Keratinocyte (primary cell): Measurements from ENCODE around the gene RRAD. TPM values are rescaled to one million over a fixed set of nuclear protein-coding genes. Genes with fewer than 3 reads are reported as not detected.
A peak's percentile ranks its signal among the peaks of the same experiment; 100 is the strongest.

ENCODE experiments used
- DNase-seq: peaks from one replicate; pipeline ENCODE4 v3.0.0-alpha.2; 2011; ENCODE audit warnings: low read depth, missing footprints, low spot score
- FAIRE-seq: peaks from 2 replicates; lab custom pipeline; 2011; peaks lifted over from hg19 to GRCh38; lab: Jason Lieb, UNC
- H2AFZ ChIP-seq: 2 replicates; pipeline ENCODE4 v1.6.0; 2012; ENCODE audit warnings: low read length, control low read depth, inconsistent platforms; ENCODE audit not compliant: control insufficient read depth
- H3K27ac ChIP-seq: 2 replicates; pipeline ENCODE4 v1.5.1; 2011; ENCODE audit warnings: low read length; ENCODE audit not compliant: control insufficient read depth, insufficient read depth
- H3K27me3 ChIP-seq: 3 replicates; pipeline ENCODE4 v1.6.0; 2011; ENCODE audit warnings: low read length; ENCODE audit not compliant: control insufficient read depth, insufficient read depth; ENCODE audit errors: extremely low read depth
- H3K36me3 ChIP-seq, 2 experiments: 2 replicates in 1 of 2; 3 replicates in 1 of 2; pipeline ENCODE4 v1.5.1; 2011; ENCODE audit warnings: low read length in 2 of 2, mild to moderate bottlenecking in 1 of 2; ENCODE audit not compliant: control insufficient read depth in 2 of 2, insufficient read depth in 2 of 2; ENCODE audit errors: extremely low read depth in 1 of 2
- H3K4me1 ChIP-seq: 3 replicates; pipeline ENCODE4 v1.5.1; 2011; ENCODE audit warnings: low read length; ENCODE audit not compliant: control insufficient read depth, insufficient read depth; ENCODE audit errors: extremely low read depth
- H3K4me2 ChIP-seq: 3 replicates; pipeline ENCODE4 v1.6.0; 2011; ENCODE audit warnings: low read depth, low read length; ENCODE audit not compliant: control insufficient read depth, insufficient read depth; ENCODE audit errors: extremely low read depth
- H3K4me3 ChIP-seq, 3 experiments: fragments of 200-600 bp in 1 of 3; sonication (generic) in 1 of 3; 2 replicates in 2 of 3; 3 replicates in 1 of 3; pipeline ENCODE4 v1.5.1; 2011 to 2016; ENCODE audit warnings: low read length in 3 of 3, mild to moderate bottlenecking in 3 of 3, control low read depth in 2 of 3, inconsistent platforms in 1 of 3, low read depth in 1 of 3, mixed read lengths in 1 of 3, mixed run types in 1 of 3, moderate library complexity in 1 of 3; ENCODE audit not compliant: control insufficient read depth in 2 of 3, insufficient read depth in 2 of 3; ENCODE audit errors: extremely low read depth in 1 of 3
- H3K79me2 ChIP-seq: 2 replicates; pipeline ENCODE4 v1.6.0; 2012; ENCODE audit warnings: low read length; ENCODE audit not compliant: control insufficient read depth, insufficient read depth
- H3K9ac ChIP-seq: 3 replicates; pipeline ENCODE4 v1.6.0; 2011; ENCODE audit warnings: low read length; ENCODE audit not compliant: control insufficient read depth, insufficient read depth; ENCODE audit errors: extremely low read depth
- H3K9me1 ChIP-seq: 3 replicates; pipeline ENCODE4 v1.6.0; 2011; ENCODE audit warnings: low read length; ENCODE audit not compliant: control insufficient read depth, insufficient read depth; ENCODE audit errors: extremely low read depth
- H3K9me3 ChIP-seq: 2 replicates; pipeline ENCODE4 v1.5.1; 2012; ENCODE audit warnings: low read depth, low read length; ENCODE audit not compliant: control insufficient read depth
- H4K20me1 ChIP-seq: 3 replicates; pipeline ENCODE4 v1.6.0; 2011; ENCODE audit warnings: low read length; ENCODE audit not compliant: control insufficient read depth, insufficient read depth; ENCODE audit errors: extremely low read depth
- CTCF ChIP-seq, 3 experiments: IDR thresholded peaks in 1 of 3; conservative IDR thresholded peaks in 1 of 3; optimal IDR thresholded peaks in 1 of 3; 2 replicates in 2 of 3; 3 replicates in 1 of 3; pipeline versions ENCODE3 to v1.5.1; 2011; ENCODE audit warnings: low read length in 3 of 3, mild to moderate bottlenecking in 3 of 3, moderate library complexity in 2 of 3, control low read depth in 1 of 3, inconsistent platforms in 1 of 3; ENCODE audit not compliant: insufficient read depth in 2 of 3; ENCODE audit errors: extremely low read depth in 1 of 3
- EZH2 ChIP-seq: IDR thresholded peaks from one replicate; pipeline ENCODE4 v1.6.1; 2012; ENCODE audit warnings: inconsistent platforms, mild to moderate bottlenecking, low read length, moderate library complexity
- dilution Hi-C: fragments of 300-500 bp; cut with MboI; formaldehyde crosslinking; loops from one replicate; pipeline ENCODE4 v1.7.0; 2020; ENCODE audit warnings: low sequenced_read_pairs; ENCODE audit not compliant: extremely low pct_ligation_motif_present
- polyA plus RNA-seq, 5 experiments: library from polyadenylated mRNA; depleted of rRNA in 3 of 5; stranded (reverse) in 3 of 5; stranded (forward) in 1 of 5; unstranded in 1 of 5; fragments of >200 nt; gene quantifications; 1 replicate in 1 of 5; 2 replicates in 3 of 5; 3 replicates in 1 of 5; pipeline versions ENCODE4 v1.2.1 to v1.2.3, GENCODE V29; 2011 to 2012; ENCODE audit warnings: missing spikeins in 2 of 5, low read depth in 1 of 5, low replicate concordance in 1 of 5

The RRAD gene
- polyA plus RNA-seq, 1 donor (not counting 4 experiments of a cell fraction or from before 2014, with no cell fraction given): 2.7 TPM

GRCh38 chr16:66882702-66883101, 42.6 kb downstream of the RRAD start:
- Histone ChIP-seq H3K9me3 (no peaks in the 10 kb centered on the region), H3K36me3 (peaks cover 17 to 19% of the 10 kb centered on the region in 2 experiments)
- no peak for FAIRE-seq

GRCh38 chr16:66881964-66882508, 43.3 kb downstream of the RRAD start:
- dilution Hi-C loops: no loop called here
- H3K4me1 ChIP-seq: peaks cover 10% of the 10 kb centered on the region
- no peak overlapping the region for H2AFZ ChIP-seq
- H3K27me3 ChIP-seq: no peaks in the 10 kb centered on the region
- FAIRE-seq (no peak), DNase-seq (no peak)
- no peaks in the 10 kb centered on the region for H3K9me1 ChIP-seq
- no peak overlapping the region for H3K9ac ChIP-seq
- TF ChIP-seq EZH2: no peak
- TF ChIP-seq CTCF (optimal IDR thresholded peaks at IDR 0.05 in 1 of 3, IDR thresholded peaks at IDR 0.05 in 1 of 3, conservative IDR thresholded peaks at IDR 0.05 in 1 of 3; ENCODE audit: extremely low read depth in 1 of 3, insufficient read depth in 2 of 3, low read length in 3 of 3): no peak
- peak overlapping the region; percentile 91 for H3K4me2 ChIP-seq
- H3K36me3 ChIP-seq: peaks cover 17 to 19% of the 10 kb centered on the region in 2 experiments
- no peaks in the 10 kb centered on the region for H3K9me3 ChIP-seq
- peaks cover 42% of the 10 kb centered on the region for H3K79me2 ChIP-seq
- H3K27ac ChIP-seq: no peak overlapping the region
- no peak overlapping the region for H3K4me3 ChIP-seq
- H4K20me1 ChIP-seq: peaks cover 2% of the 10 kb centered on the region

More at GRCh38 chr16:66882702-66883101, 42.6 kb downstream of the RRAD start:
- Histone ChIP-seq H2AFZ (no peak overlapping the region), H3K27ac (no peak overlapping the region), H3K4me2 (no peak overlapping the region), H4K20me1 (peaks cover 2% of the 10 kb centered on the region), H3K4me1 (peaks cover 10% of the 10 kb centered on the region), H3K9ac (no peak overlapping the region), H3K79me2 (peaks cover 42% of the 10 kb centered on the region), H3K27me3 (no peaks in the 10 kb centered on the region), H3K9me1 (no peaks in the 10 kb centered on the region), H3K4me3 (no peak overlapping the region)
- TF ChIP-seq CTCF (optimal IDR thresholded peaks at IDR 0.05 in 1 of 3, IDR thresholded peaks at IDR 0.05 in 1 of 3, conservative IDR thresholded peaks at IDR 0.05 in 1 of 3; ENCODE audit: extremely low read depth in 1 of 3, insufficient read depth in 2 of 3, low read length in 3 of 3): no peak
- TF ChIP-seq EZH2: no peak
- no peak for DNase-seq
- dilution Hi-C loops: no loop called here
